Measurements from ENCODE around the gene TUBA8. TPM values are rescaled to one million over a fixed set of nuclear protein-coding genes. Genes with fewer than 3 reads are reported as not detected.
"Not testable (repeated sequence)": the region's sequence is repeated elsewhere in the genome, so short reads cannot be mapped to it uniquely, and the experiment has no call there.

TUBA8 gene
- total RNA-seq, 1 experiment from 2014 or later = 1.3 TPM

GRCh38 chr22:18152519-18152918, 41.9 kb downstream of the TUBA8 start:
- TF ChIP-seq TCF7L2 (IDR thresholded peaks at IDR 0.05; ENCODE audit: low read depth, low read length) (no peak), SIN3A (IDR thresholded peaks at IDR 0.05; ENCODE audit: borderline replicate concordance, insufficient read depth, low read depth, low read length) (no peak), REST (IDR thresholded peaks at IDR 0.05; ENCODE audit: insufficient read depth in 1 of 2, low read depth in 2 of 2, low read length in 1 of 2) (no peak), POLR2AphosphoS5 (IDR thresholded peaks at IDR 0.05; ENCODE audit: low read depth, low read length) (no peak)
- TF ChIP-seq, protein P1, sequence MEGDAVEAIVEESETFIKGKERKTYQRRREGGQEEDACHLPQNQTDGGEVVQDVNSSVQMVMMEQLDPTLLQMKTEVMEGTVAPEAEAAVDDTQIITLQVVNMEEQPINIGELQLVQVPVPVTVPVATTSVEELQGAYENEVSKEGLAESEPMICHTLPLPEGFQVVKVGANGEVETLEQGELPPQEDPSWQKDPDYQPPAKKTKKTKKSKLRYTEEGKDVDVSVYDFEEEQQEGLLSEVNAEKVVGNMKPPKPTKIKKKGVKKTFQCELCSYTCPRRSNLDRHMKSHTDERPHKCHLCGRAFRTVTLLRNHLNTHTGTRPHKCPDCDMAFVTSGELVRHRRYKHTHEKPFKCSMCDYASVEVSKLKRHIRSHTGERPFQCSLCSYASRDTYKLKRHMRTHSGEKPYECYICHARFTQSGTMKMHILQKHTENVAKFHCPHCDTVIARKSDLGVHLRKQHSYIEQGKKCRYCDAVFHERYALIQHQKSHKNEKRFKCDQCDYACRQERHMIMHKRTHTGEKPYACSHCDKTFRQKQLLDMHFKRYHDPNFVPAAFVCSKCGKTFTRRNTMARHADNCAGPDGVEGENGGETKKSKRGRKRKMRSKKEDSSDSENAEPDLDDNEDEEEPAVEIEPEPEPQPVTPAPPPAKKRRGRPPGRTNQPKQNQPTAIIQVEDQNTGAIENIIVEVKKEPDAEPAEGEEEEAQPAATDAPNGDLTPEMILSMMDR (IDR thresholded peaks at IDR 0.05) = no peak
- Histone ChIP-seq H3K27me3 (ENCODE audit: control insufficient read depth, insufficient read depth, low read length) (no peaks in the 10 kb centered on the region), H3K4me3 (ENCODE audit: low read depth in 2 of 2, low read length in 2 of 2) (no peak overlapping the region), H3K9me3 (ENCODE audit: control insufficient read depth, insufficient read depth, low read depth, low read length) (no peaks in the 10 kb centered on the region), H3K36me3 (ENCODE audit: control insufficient read depth, insufficient read depth, low read length) (no peaks in the 10 kb centered on the region), H3K4me1 (ENCODE audit: control insufficient read depth, insufficient read depth, low read length) (no peaks in the 10 kb centered on the region; the same call in 1 of the 2 replicates), H3K27ac (ENCODE audit: low read length) (no peak overlapping the region)
- ATAC-seq (no peak), DNase-seq (ENCODE audit: low read depth, low spot score) (no peak)
- POLR2A ChIA-PET = no interaction called here
- CTCF ChIA-PET = interaction anchor here (0.6 kb wide), 1 partner anchor 809 kb away, joined by 6 read pairs; no protein-coding TSS in a partner anchor
- no TSS peak for BruUV-seq (replicated peaks)
- in situ Hi-C loops (cut with HindIII; ENCODE audit: low pct_unique_long_range_greater_than_20kb, low sequenced_read_pairs) (no loop called here), intact Hi-C loops (cut with micrococcal nuclease; ENCODE audit: unreplicated experiment) (no loop called here)

GRCh38 chr22:18154821-18155390, 44.3 kb downstream of the TUBA8 start:
- H3K27me3 ChIP-seq (ENCODE audit: control insufficient read depth, insufficient read depth, low read length) = no peaks in the 10 kb centered on the region
- ATAC-seq = no peak
- CTCF ChIA-PET = no interaction called here
- H3K36me3 ChIP-seq (ENCODE audit: control insufficient read depth, insufficient read depth, low read length) = no peaks in the 10 kb centered on the region
- no peaks in the 10 kb centered on the region for H3K9me3 ChIP-seq (ENCODE audit: control insufficient read depth, insufficient read depth, low read depth, low read length)
- intact Hi-C loops (cut with micrococcal nuclease; ENCODE audit: unreplicated experiment) = no loop called here
- DNase-seq (ENCODE audit: low read depth, low spot score) = no peak
- POLR2A ChIA-PET = no interaction called here
- H3K4me3 ChIP-seq (ENCODE audit: low read depth in 2 of 2, low read length in 2 of 2) = no peak overlapping the region
- in situ Hi-C loops (cut with HindIII; ENCODE audit: low pct_unique_long_range_greater_than_20kb, low sequenced_read_pairs) = no loop called here
- no peak for TF ChIP-seq SIN3A (IDR thresholded peaks at IDR 0.05; ENCODE audit: borderline replicate concordance, insufficient read depth, low read depth, low read length)
- BruUV-seq (replicated peaks) = no TSS peak
- H3K27ac ChIP-seq (ENCODE audit: low read length) = no peak overlapping the region
- H3K4me1 ChIP-seq (ENCODE audit: control insufficient read depth, insufficient read depth, low read length) = no peaks in the 10 kb centered on the region; the same call in 1 of the 2 replicates

DNA sequence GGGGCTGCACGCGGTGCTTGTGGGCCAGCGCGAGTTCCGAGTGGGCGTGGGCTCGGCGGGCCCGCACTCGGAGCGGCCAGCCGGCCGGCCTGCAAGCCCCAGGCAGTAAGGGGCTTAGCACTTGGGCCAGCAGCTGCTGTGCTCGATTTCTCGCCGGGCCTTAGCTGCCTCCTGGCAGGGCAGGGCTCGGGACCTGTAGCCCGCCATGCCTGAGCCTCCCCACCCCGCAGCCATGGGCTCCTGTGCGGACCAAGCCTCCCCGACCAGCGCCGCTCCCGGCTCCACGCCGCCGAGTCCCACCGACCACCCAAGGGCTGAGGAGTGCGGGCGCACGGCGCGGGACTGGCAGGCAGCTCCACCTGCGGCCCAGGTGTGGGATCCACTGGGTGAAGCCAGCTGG, 44.9 kb downstream of the TUBA8 start:
- CTCF ChIA-PET; DNase-seq (ENCODE audit: low read depth, low spot score); H3K9me3 ChIP-seq (ENCODE audit: control insufficient read depth, insufficient read depth, low read depth, low read length); POLR2A ChIA-PET; ATAC-seq; BruUV-seq (replicated peaks); H3K27ac ChIP-seq (ENCODE audit: low read length); H3K4me3 ChIP-seq (ENCODE audit: low read depth in 2 of 2, low read length in 2 of 2); H3K36me3 ChIP-seq (ENCODE audit: control insufficient read depth, insufficient read depth, low read length); H3K27me3 ChIP-seq (ENCODE audit: control insufficient read depth, insufficient read depth, low read length); intact Hi-C loops (cut with micrococcal nuclease; ENCODE audit: unreplicated experiment); H3K4me1 ChIP-seq (ENCODE audit: control insufficient read depth, insufficient read depth, low read length); in situ Hi-C loops (cut with HindIII; ENCODE audit: low pct_unique_long_range_greater_than_20kb, low sequenced_read_pairs): not testable (repeated sequence)
